GM19351 (cell line): ENCODE measurements around the gene DRC1.
"Not testable (repeated sequence)": the region's sequence is repeated elsewhere in the genome, so short reads cannot be mapped to it uniquely, and the experiment has no call there.

ENCODE experiments used
- ATAC-seq: cut with Tn5 transposase; IDR thresholded peaks from one replicate; pipeline ENCODE4 v1.9.1; 2021; ENCODE audit warnings: mild to moderate bottlenecking, moderate library complexity; ENCODE audit not compliant: unreplicated experiment

The DRC1 gene

GRCh38 chr2:26462100-26462499 is 60.4 kb downstream of the DRC1 start:
- no peak for ATAC-seq

- ATAC-seq = no peak
These were observed 61.0 kb downstream of the DRC1 start for GRCh38 chr2:26462511-26463243.

GRCh38 chr2:26463244-26464192 is 61.8 kb downstream of the DRC1 start:
- no peak for ATAC-seq

- ATAC-seq = no peak
These were observed 62.9 kb downstream of the DRC1 start for GRCh38 chr2:26464390-26465265.

GRCh38 chr2:26465266-26465925 is 63.7 kb downstream of the DRC1 start:
- ATAC-seq = no peak

- no peak for ATAC-seq
These were observed 64.3 kb downstream of the DRC1 start for GRCh38 chr2:26465981-26466471.

GRCh38 chr2:26466662-26467310 is 65.1 kb downstream of the DRC1 start:
- no peak for ATAC-seq

- not testable (repeated sequence) for ATAC-seq
These were observed 66.8 kb downstream of the DRC1 start for GRCh38 chr2:26468544-26468943.

- no peak for ATAC-seq
These were observed 67.5 kb downstream of the DRC1 start for GRCh38 chr2:26469092-26469710.

- no peak for ATAC-seq
These were observed 68.2 kb downstream of the DRC1 start for GRCh38 chr2:26469955-26470354.

GRCh38 chr2:26470601-26471260 is 69.0 kb downstream of the DRC1 start:
- no peak for ATAC-seq

GRCh38 chr2:26471289-26471688 is 69.6 kb downstream of the DRC1 start:
- no peak for ATAC-seq

- ATAC-seq = no peak
These were observed 70.3 kb downstream of the DRC1 start for GRCh38 chr2:26471766-26472706.

- ATAC-seq = no peak
These were observed 71.3 kb downstream of the DRC1 start for GRCh38 chr2:26472821-26473655.

- ATAC-seq = no peak
These were observed 72.1 kb downstream of the DRC1 start for GRCh38 chr2:26473796-26474195.

GRCh38 chr2:26474261-26474785 is 72.6 kb downstream of the DRC1 start:
- no peak for ATAC-seq

- ATAC-seq = no peak
These were observed 73.3 kb downstream of the DRC1 start for GRCh38 chr2:26475037-26475436.
